Prostate gland (tissue), 2 donors: ENCODE results near the gene TBC1D9B.

Experiments
- POLR2A ChIP-seq: fragments of 450-650 bp; IDR thresholded peaks from one replicate; pipeline ENCODE4 v1.6.1; 2016; ENCODE audit warnings: antibody characterized with exemption, mild to moderate bottlenecking
- POLR2AphosphoS5 ChIP-seq: sonication (generic); formaldehyde crosslinking; IDR thresholded peaks from one replicate; pipeline ENCODE4 v1.6.1; 2017; ENCODE audit warnings: antibody characterized with exemption
- TF ChIP-seq, protein P1 (sequence below), 4 experiments: fragments of 200-600 bp in 2 of 4; fragments of 450-650 bp in 2 of 4; sonication (generic) in 2 of 4; IDR thresholded peaks; 1 replicate in 3 of 4; 2 replicates in 1 of 4; pipeline ENCODE4 v1.5.1; 2016 to 2019; ENCODE audit warnings: antibody characterized with exemption in 4 of 4, mild to moderate bottlenecking in 2 of 4, moderate library complexity in 2 of 4

DNA sequence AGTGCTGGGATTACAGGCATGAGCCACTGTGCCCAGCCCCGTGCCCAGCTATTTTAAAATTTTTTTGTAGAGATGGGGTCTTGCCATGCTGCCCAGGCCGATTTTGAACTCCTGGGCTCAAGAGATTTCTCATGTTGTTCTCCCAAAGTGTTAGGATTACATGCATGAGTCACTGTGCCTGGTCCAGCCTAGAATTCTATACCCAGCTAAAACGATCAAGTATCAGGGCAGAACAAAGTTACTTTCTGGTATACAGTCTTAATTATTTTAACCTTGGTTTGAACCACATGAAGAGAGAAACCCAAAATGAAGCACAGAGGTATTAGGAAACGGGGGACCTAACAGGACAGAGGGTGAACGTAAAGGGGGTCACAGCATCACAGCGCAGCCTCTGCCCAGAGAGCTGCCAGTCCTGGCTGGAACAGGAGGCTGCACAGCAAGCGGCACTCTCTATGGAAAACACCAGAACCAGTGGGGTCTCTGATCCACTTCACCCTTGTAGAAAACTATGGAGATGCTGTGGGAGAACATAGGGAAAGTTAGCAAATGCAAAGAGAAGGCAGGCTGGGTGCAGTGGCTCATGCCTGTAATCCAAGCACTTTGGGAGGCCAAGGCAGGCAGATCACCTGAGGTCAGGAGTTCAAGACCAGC lies 76.8 kb downstream of the TBC1D9B start:
- no peak for TF ChIP-seq POLR2A
- TF ChIP-seq, protein P1, sequence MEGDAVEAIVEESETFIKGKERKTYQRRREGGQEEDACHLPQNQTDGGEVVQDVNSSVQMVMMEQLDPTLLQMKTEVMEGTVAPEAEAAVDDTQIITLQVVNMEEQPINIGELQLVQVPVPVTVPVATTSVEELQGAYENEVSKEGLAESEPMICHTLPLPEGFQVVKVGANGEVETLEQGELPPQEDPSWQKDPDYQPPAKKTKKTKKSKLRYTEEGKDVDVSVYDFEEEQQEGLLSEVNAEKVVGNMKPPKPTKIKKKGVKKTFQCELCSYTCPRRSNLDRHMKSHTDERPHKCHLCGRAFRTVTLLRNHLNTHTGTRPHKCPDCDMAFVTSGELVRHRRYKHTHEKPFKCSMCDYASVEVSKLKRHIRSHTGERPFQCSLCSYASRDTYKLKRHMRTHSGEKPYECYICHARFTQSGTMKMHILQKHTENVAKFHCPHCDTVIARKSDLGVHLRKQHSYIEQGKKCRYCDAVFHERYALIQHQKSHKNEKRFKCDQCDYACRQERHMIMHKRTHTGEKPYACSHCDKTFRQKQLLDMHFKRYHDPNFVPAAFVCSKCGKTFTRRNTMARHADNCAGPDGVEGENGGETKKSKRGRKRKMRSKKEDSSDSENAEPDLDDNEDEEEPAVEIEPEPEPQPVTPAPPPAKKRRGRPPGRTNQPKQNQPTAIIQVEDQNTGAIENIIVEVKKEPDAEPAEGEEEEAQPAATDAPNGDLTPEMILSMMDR (IDR thresholded peaks at IDR 0.05), result no peak
- TF ChIP-seq POLR2AphosphoS5, result no peak
